HL-60 (cell line): ENCODE measurements around the gene IFT20.

Source experiments
- CTCF ChIP-seq: IDR thresholded peaks from one replicate; pipeline ENCODE4 v1.5.1; 2011; ENCODE audit warnings: low read length, control low read depth, inconsistent platforms; ENCODE audit not compliant: insufficient read depth
- POLR2AphosphoS5 ChIP-seq: IDR thresholded peaks from 2 replicates; pipeline ENCODE4 v1.6.1; 2012; ENCODE audit warnings: low read depth

- TF ChIP-seq POLR2AphosphoS5 (no peak), CTCF (no peak)
Observed at GRCh38 chr17:28367641-28368305, 32.5 kb upstream of the IFT20 start.
